Loucy (cell line): ENCODE data around the gene FANCC.
"Not testable (repeated sequence)": the region's sequence is repeated elsewhere in the genome, so short reads cannot be mapped to it uniquely, and the experiment has no call there.

ENCODE experiments used
- H2AFZ ChIP-seq: fragments of 200-600 bp; sonication (generic); 2 replicates; pipeline ENCODE4 v1.6.0; 2016; ENCODE audit warnings: antibody characterized with exemption, mild to moderate bottlenecking, low read length, moderate library complexity
- H3F3A ChIP-seq: fragments of 200-600 bp; 2 replicates; pipeline ENCODE4 v1.6.0; 2016; ENCODE audit warnings: antibody characterized with exemption, low read depth, mild to moderate bottlenecking
- H3K27me3 ChIP-seq: fragments of 200-600 bp; sonication (generic); 2 replicates; pipeline ENCODE4 v1.6.1; 2014; ENCODE audit warnings: low read length, mild to moderate bottlenecking; ENCODE audit not compliant: insufficient read depth, poor library complexity, severe bottlenecking
- H3K36me3 ChIP-seq: fragments of 200-600 bp; sonication (generic); 2 replicates; pipeline ENCODE4 v1.6.1; 2016; ENCODE audit warnings: low read length; ENCODE audit not compliant: insufficient read depth
- H3K4me1 ChIP-seq: fragments of 200-600 bp; sonication (generic); 2 replicates; pipeline ENCODE4 v1.5.1; 2014; ENCODE audit warnings: low read length, mild to moderate bottlenecking; ENCODE audit not compliant: insufficient read depth, poor library complexity, severe bottlenecking
- H3K4me2 ChIP-seq: fragments of 200-600 bp; sonication (generic); 2 replicates; pipeline ENCODE4 v1.6.0; 2014; ENCODE audit warnings: antibody characterized with exemption, low read length, low read depth, mild to moderate bottlenecking; ENCODE audit not compliant: poor library complexity, severe bottlenecking
- H3K4me3 ChIP-seq: fragments of 200-600 bp; sonication (generic); 2 replicates; pipeline ENCODE4 v1.5.1; 2014; ENCODE audit warnings: low read length, mild to moderate bottlenecking, mixed read lengths; ENCODE audit not compliant: poor library complexity, severe bottlenecking
- H3K79me2 ChIP-seq: fragments of 200-600 bp; sonication (generic); 2 replicates; pipeline ENCODE4 v1.6.1; 2014; ENCODE audit warnings: low read length; ENCODE audit not compliant: insufficient read depth
- H3K9ac ChIP-seq: fragments of 200-600 bp; sonication (generic); 2 replicates; pipeline ENCODE4 v1.6.0; 2014; ENCODE audit warnings: mild to moderate bottlenecking, low read depth, low read length, moderate library complexity; ENCODE audit not compliant: poor library complexity, severe bottlenecking
- H3K9me2 ChIP-seq: fragments of 200-600 bp; sonication (generic); replicated peaks from 2 replicates; pipeline ENCODE4 v1.6.1; 2016; ENCODE audit warnings: low read depth, low read length, mixed read lengths
- H3K9me3 ChIP-seq: fragments of 200-600 bp; sonication (generic); 2 replicates; pipeline ENCODE4 v1.6.1; 2014; ENCODE audit warnings: mild to moderate bottlenecking, antibody characterized with exemption, low read length, low read depth; ENCODE audit not compliant: insufficient read depth
- H4K20me1 ChIP-seq: fragments of 200-600 bp; sonication (generic); 2 replicates; pipeline ENCODE4 v1.6.0; 2014; ENCODE audit warnings: antibody characterized with exemption, low read length, mild to moderate bottlenecking; ENCODE audit not compliant: insufficient read depth, poor library complexity, severe bottlenecking
- EZH2phosphoT487 ChIP-seq: fragments of 200-600 bp; IDR thresholded peaks from 2 replicates; pipeline ENCODE4 v1.6.1; 2018; ENCODE audit warnings: antibody characterized with exemption, mild to moderate bottlenecking, moderate library complexity, borderline replicate concordance
- TF ChIP-seq, protein P1 (sequence below): fragments of 200-600 bp; sonication (generic); conservative IDR thresholded peaks from 2 replicates; pipeline ENCODE4 v1.5.1; 2014; ENCODE audit warnings: mild to moderate bottlenecking, antibody characterized with exemption, low read length

FANCC gene

DNA sequence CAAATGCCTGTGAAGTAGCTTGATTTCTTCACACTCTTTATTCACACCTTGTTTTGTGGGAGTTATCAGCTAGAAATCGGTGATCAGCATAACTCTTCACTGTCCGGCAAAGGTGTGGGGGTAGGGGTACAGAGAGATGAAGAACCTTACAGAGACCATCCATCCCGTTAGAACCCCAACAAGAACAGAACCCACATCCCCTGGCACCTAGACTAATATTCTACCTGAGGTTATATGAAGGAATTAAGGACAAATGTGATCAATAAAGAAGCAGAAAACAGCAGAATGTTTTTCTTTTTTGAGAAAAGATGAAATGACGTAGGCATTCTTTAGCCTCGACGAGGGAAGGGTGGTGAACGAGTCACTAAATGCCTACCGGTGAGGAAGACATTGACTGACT is 44.7 kb downstream of the FANCC start:
- H3K4me1 ChIP-seq: peaks cover 15% of the 10 kb centered on the region
- peaks cover 23% of the 10 kb centered on the region for H3K79me2 ChIP-seq
- H3F3A ChIP-seq: no peaks in the 10 kb centered on the region
- H4K20me1 ChIP-seq: no peaks in the 10 kb centered on the region
- no peaks in the 10 kb centered on the region for H3K9me2 ChIP-seq
- no peak overlapping the region for H3K4me2 ChIP-seq
- TF ChIP-seq EZH2phosphoT487: no peak
- TF ChIP-seq, protein P1, sequence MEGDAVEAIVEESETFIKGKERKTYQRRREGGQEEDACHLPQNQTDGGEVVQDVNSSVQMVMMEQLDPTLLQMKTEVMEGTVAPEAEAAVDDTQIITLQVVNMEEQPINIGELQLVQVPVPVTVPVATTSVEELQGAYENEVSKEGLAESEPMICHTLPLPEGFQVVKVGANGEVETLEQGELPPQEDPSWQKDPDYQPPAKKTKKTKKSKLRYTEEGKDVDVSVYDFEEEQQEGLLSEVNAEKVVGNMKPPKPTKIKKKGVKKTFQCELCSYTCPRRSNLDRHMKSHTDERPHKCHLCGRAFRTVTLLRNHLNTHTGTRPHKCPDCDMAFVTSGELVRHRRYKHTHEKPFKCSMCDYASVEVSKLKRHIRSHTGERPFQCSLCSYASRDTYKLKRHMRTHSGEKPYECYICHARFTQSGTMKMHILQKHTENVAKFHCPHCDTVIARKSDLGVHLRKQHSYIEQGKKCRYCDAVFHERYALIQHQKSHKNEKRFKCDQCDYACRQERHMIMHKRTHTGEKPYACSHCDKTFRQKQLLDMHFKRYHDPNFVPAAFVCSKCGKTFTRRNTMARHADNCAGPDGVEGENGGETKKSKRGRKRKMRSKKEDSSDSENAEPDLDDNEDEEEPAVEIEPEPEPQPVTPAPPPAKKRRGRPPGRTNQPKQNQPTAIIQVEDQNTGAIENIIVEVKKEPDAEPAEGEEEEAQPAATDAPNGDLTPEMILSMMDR: no peak
- no peaks in the 10 kb centered on the region for H3K36me3 ChIP-seq
- no peak overlapping the region for H3K9ac ChIP-seq
- no peak overlapping the region for H2AFZ ChIP-seq
- H3K9me3 ChIP-seq: no peaks in the 10 kb centered on the region
- no peak overlapping the region for H3K4me3 ChIP-seq
- no peaks in the 10 kb centered on the region for H3K27me3 ChIP-seq

DNA sequence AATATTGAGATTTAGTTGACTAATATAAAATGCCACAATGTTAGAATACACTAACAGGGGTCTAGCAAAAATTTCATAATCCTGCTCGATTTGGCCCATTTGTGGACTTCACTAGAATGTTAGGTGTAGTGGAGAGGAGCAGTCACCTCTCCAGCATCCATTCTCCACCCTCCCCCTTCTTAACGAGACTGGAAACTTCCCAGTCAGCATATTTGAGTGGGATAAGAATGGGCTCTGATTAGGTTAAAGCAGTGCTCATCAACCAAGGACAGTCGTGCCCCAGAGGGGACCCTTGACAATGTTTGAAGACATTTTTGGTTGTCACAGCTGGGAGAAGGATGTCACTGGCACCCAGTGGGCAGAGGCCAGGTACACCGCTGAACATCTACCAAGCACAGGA is 46.7 kb downstream of the FANCC start:
- TF ChIP-seq EZH2phosphoT487: no peak
- TF ChIP-seq, protein P1: no peak
- H3K4me3 ChIP-seq: no peak overlapping the region
- no peak overlapping the region for H2AFZ ChIP-seq
- H3K4me2 ChIP-seq: no peak overlapping the region
- no peaks in the 10 kb centered on the region for H3F3A ChIP-seq
- H3K79me2 ChIP-seq: peaks cover 12% of the 10 kb centered on the region; the same call in 1 of the 2 replicates
- no peaks in the 10 kb centered on the region for H3K9me3 ChIP-seq
- H3K27me3 ChIP-seq: no peaks in the 10 kb centered on the region
- no peak overlapping the region for H3K9ac ChIP-seq
- peaks cover 33% of the 10 kb centered on the region for H3K4me1 ChIP-seq
- no peaks in the 10 kb centered on the region for H4K20me1 ChIP-seq
- H3K36me3 ChIP-seq: no peaks in the 10 kb centered on the region
- H3K9me2 ChIP-seq: no peaks in the 10 kb centered on the region

- H3K4me2 ChIP-seq, H3K27me3 ChIP-seq, H3K9ac ChIP-seq, H3K9me2 ChIP-seq, H3K4me3 ChIP-seq, H4K20me1 ChIP-seq, H3K36me3 ChIP-seq, H2AFZ ChIP-seq, H3F3A ChIP-seq, H3K9me3 ChIP-seq: not testable (repeated sequence)
- Histone ChIP-seq H3K4me1 (peaks cover 40% of the 10 kb centered on the region), H3K79me2 (peaks cover 16% of the 10 kb centered on the region; the same call in 1 of the 2 replicates)
Measured at GRCh38 chr9:95269803-95270773, 47.4 kb downstream of the FANCC start.
